Neural cell (in vitro differentiated cells): ENCODE results near the gene COG4. TPM values are rescaled to one million over a fixed set of nuclear protein-coding genes. Genes with fewer than 3 reads are reported as not detected.

Source experiments
- H2AFZ ChIP-seq: fragments of 200-600, 300-800 bp; sonication (generic), shearing (Covaris generic); 2 replicates; pipeline ENCODE4 v1.6.0; 2014; ENCODE audit warnings: low read depth, mild to moderate bottlenecking, antibody characterized with exemption, low read length, moderate library complexity
- H3F3A ChIP-seq: fragments of 200-600 bp; shearing (Covaris generic); 2 replicates; pipeline ENCODE4 v1.6.1; 2016; ENCODE audit warnings: mild to moderate bottlenecking, moderate library complexity, mixed read lengths, antibody characterized with exemption, low read length; ENCODE audit not compliant: insufficient read depth, poor library complexity, severe bottlenecking
- H3K27ac ChIP-seq: fragments of 200-600, 300-800 bp; sonication (generic), shearing (Covaris generic); 2 replicates; pipeline ENCODE4 v1.5.1; 2014; ENCODE audit warnings: mild to moderate bottlenecking, low read length, moderate library complexity
- H3K27me3 ChIP-seq: fragments of 300-800, 200-600 bp; sonication (generic), shearing (Covaris generic); 2 replicates; pipeline ENCODE4 v1.6.0; 2014; ENCODE audit warnings: mild to moderate bottlenecking, low read depth, low read length, moderate library complexity; ENCODE audit not compliant: insufficient read depth
- H3K36me3 ChIP-seq: fragments of 300-800, 200-600 bp; sonication (generic), shearing (Covaris generic); 2 replicates; pipeline ENCODE4 v1.5.1; 2014; ENCODE audit warnings: mild to moderate bottlenecking, antibody characterized with exemption, low read length, moderate library complexity; ENCODE audit not compliant: insufficient read depth
- H3K4me2 ChIP-seq: fragments of 300-800, 200-600 bp; sonication (generic), shearing (Covaris generic); 2 replicates; pipeline ENCODE4 v1.6.0; 2014; ENCODE audit warnings: mild to moderate bottlenecking, low read length
- H3K4me3 ChIP-seq: fragments of 300-800, 200-600 bp; sonication (generic), shearing (Covaris generic); 2 replicates; pipeline ENCODE4 v1.5.1; 2014; ENCODE audit warnings: mild to moderate bottlenecking, low read length, moderate library complexity
- H3K79me2 ChIP-seq: fragments of 200-600 bp; shearing (Covaris generic); replicated peaks from 2 replicates; pipeline ENCODE4 v1.6.0; 2014; ENCODE audit warnings: mild to moderate bottlenecking, low read length, moderate library complexity; ENCODE audit not compliant: insufficient read depth
- H3K9ac ChIP-seq: fragments of 300-800, 200-600 bp; sonication (generic), shearing (Covaris generic); 2 replicates; pipeline ENCODE4 v1.6.1; 2016; ENCODE audit warnings: mild to moderate bottlenecking, low read length, mixed read lengths
- H3K9me2 ChIP-seq: fragments of 200-600 bp; shearing (Covaris generic); 2 replicates; pipeline ENCODE4 v1.6.1; 2016; ENCODE audit warnings: mild to moderate bottlenecking, low read length, mixed read lengths; ENCODE audit not compliant: insufficient read depth
- H3K9me3 ChIP-seq: fragments of 200-600, 300-800 bp; sonication (generic), shearing (Covaris generic); 2 replicates; pipeline ENCODE4 v1.6.1; 2016; ENCODE audit warnings: mild to moderate bottlenecking, mixed run types, low read length, moderate library complexity, mixed read lengths
- H4K20me1 ChIP-seq: fragments of 200-600 bp; shearing (Covaris generic); 2 replicates; pipeline ENCODE4 v1.6.1; 2016; ENCODE audit warnings: mild to moderate bottlenecking, mixed run types; ENCODE audit not compliant: insufficient read depth
- EP300 ChIP-seq: fragments of 450-650 bp; conservative IDR thresholded peaks from 2 replicates; pipeline ENCODE4 v1.6.1; 2014; ENCODE audit warnings: antibody characterized with exemption, mild to moderate bottlenecking, moderate library complexity; ENCODE audit not compliant: poor library complexity, severe bottlenecking
- EZH2 ChIP-seq: fragments of 200-600, 300-800 bp; shearing (Covaris generic), sonication (generic); IDR thresholded peaks from 2 replicates; pipeline ENCODE4 v1.6.1; 2014; ENCODE audit warnings: antibody characterized with exemption, low read length, borderline replicate concordance, mild to moderate bottlenecking; ENCODE audit not compliant: insufficient read depth, poor library complexity, severe bottlenecking
- MXI1 ChIP-seq: fragments of 450-650 bp; conservative IDR thresholded peaks from 2 replicates; pipeline ENCODE4 v1.6.1; 2014; ENCODE audit warnings: antibody characterized with exemption, mild to moderate bottlenecking; ENCODE audit not compliant: poor library complexity, severe bottlenecking
- POLR2AphosphoS5 ChIP-seq: IDR thresholded peaks from 2 replicates; pipeline ENCODE4 v1.6.1; 2012
- RAD21 ChIP-seq: fragments of 450-650 bp; conservative IDR thresholded peaks from 2 replicates; pipeline ENCODE4 v1.6.1; 2014; ENCODE audit warnings: antibody characterized with exemption, mild to moderate bottlenecking, moderate library complexity
- SMC3 ChIP-seq: fragments of 450-650 bp; conservative IDR thresholded peaks from 2 replicates; pipeline ENCODE4 v1.6.1; 2014; ENCODE audit warnings: antibody characterized with exemption, mild to moderate bottlenecking, moderate library complexity; ENCODE audit not compliant: poor library complexity
- TAF1 ChIP-seq: IDR thresholded peaks from 2 replicates; pipeline ENCODE4 v1.6.1; 2012; ENCODE audit warnings: low read depth
- polyA plus RNA-seq: library from polyadenylated mRNA; depleted of rRNA; stranded (reverse); fragments of >200 nt; gene quantifications from 2 replicates; pipeline ENCODE4 v1.2.3, GENCODE V29; 2014
- TF ChIP-seq, protein P1 (sequence below): fragments of 450-650 bp; IDR thresholded peaks from 2 replicates; pipeline ENCODE4 v1.5.1; 2014; ENCODE audit warnings: antibody characterized with exemption, mild to moderate bottlenecking, moderate library complexity; ENCODE audit not compliant: poor library complexity, severe bottlenecking
- TF ChIP-seq, protein P2 (sequence below): IDR thresholded peaks from 2 replicates; pipeline ENCODE4 v1.6.1; 2012; ENCODE audit warnings: borderline replicate concordance

COG4 gene
- polyA plus RNA-seq, 1 donor from 2014 or later = 185 TPM

DNA sequence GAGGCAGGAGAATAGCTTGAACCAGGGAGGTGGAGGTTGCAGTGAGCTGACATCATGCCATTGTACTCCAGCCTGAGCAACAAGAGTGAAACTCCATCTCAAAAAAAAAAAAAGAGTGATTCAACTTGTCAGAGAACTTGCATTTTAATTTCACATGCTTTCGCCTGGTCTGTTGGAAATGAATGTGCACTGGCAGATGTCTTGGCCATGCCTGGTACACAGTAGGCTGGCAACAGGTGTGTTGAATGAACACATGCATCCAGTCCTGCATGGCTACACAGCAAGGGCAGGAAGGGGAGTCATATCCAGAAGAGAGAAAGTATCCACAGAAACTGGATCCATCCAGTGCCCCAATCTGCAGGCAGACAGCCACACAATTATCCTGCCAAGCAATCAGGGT, 11.5 kb downstream of the COG4 start:
- peaks cover 6% of the 10 kb centered on the region for H3K36me3 ChIP-seq
- TF ChIP-seq, protein P1, sequence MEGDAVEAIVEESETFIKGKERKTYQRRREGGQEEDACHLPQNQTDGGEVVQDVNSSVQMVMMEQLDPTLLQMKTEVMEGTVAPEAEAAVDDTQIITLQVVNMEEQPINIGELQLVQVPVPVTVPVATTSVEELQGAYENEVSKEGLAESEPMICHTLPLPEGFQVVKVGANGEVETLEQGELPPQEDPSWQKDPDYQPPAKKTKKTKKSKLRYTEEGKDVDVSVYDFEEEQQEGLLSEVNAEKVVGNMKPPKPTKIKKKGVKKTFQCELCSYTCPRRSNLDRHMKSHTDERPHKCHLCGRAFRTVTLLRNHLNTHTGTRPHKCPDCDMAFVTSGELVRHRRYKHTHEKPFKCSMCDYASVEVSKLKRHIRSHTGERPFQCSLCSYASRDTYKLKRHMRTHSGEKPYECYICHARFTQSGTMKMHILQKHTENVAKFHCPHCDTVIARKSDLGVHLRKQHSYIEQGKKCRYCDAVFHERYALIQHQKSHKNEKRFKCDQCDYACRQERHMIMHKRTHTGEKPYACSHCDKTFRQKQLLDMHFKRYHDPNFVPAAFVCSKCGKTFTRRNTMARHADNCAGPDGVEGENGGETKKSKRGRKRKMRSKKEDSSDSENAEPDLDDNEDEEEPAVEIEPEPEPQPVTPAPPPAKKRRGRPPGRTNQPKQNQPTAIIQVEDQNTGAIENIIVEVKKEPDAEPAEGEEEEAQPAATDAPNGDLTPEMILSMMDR = no peak
- TF ChIP-seq SMC3 = no peak
- no peak for TF ChIP-seq MXI1
- TF ChIP-seq EZH2 = no peak
- TF ChIP-seq, protein P2, sequence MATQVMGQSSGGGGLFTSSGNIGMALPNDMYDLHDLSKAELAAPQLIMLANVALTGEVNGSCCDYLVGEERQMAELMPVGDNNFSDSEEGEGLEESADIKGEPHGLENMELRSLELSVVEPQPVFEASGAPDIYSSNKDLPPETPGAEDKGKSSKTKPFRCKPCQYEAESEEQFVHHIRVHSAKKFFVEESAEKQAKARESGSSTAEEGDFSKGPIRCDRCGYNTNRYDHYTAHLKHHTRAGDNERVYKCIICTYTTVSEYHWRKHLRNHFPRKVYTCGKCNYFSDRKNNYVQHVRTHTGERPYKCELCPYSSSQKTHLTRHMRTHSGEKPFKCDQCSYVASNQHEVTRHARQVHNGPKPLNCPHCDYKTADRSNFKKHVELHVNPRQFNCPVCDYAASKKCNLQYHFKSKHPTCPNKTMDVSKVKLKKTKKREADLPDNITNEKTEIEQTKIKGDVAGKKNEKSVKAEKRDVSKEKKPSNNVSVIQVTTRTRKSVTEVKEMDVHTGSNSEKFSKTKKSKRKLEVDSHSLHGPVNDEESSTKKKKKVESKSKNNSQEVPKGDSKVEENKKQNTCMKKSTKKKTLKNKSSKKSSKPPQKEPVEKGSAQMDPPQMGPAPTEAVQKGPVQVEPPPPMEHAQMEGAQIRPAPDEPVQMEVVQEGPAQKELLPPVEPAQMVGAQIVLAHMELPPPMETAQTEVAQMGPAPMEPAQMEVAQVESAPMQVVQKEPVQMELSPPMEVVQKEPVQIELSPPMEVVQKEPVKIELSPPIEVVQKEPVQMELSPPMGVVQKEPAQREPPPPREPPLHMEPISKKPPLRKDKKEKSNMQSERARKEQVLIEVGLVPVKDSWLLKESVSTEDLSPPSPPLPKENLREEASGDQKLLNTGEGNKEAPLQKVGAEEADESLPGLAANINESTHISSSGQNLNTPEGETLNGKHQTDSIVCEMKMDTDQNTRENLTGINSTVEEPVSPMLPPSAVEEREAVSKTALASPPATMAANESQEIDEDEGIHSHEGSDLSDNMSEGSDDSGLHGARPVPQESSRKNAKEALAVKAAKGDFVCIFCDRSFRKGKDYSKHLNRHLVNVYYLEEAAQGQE = no peak
- no peak for TF ChIP-seq TAF1
- TF ChIP-seq POLR2AphosphoS5 = no peak
- no peak for TF ChIP-seq RAD21
- no peak for TF ChIP-seq EP300

DNA sequence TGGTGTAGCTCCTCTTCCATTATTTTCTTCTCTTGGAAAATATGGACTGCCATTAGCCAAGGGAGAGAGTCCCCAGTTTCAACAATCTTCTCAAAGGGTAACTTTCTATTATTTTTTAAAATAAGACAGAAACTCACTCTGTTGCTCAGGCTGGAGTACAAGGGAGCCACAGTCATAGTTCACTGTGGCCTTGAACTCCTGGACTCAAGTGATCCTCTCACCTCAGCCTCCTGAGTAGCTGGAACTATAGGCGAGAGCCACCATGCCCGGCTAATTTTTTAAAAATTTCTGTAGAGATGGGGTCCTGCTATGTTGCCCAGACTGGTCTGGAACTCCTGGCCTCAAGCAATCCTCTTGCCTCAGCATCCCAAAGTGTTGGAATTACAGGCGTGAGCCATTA, 13.1 kb downstream of the COG4 start:
- H3K36me3 ChIP-seq = peaks cover 6% of the 10 kb centered on the region

More for the DNA sequence above, 11.5 kb downstream of the COG4 start:
- Histone ChIP-seq H3K4me2 (no peak overlapping the region), H2AFZ (no peak overlapping the region), H4K20me1 (no peaks in the 10 kb centered on the region), H3K9ac (no peak overlapping the region), H3K9me3 (no peaks in the 10 kb centered on the region), H3K27ac (no peak overlapping the region), H3K9me2 (no peaks in the 10 kb centered on the region), H3F3A (no peaks in the 10 kb centered on the region), H3K4me3 (no peak overlapping the region), H3K27me3 (no peaks in the 10 kb centered on the region), H3K79me2 (no peaks in the 10 kb centered on the region)

More for the DNA sequence above, 13.1 kb downstream of the COG4 start:
- Histone ChIP-seq H3K9me3 (no peaks in the 10 kb centered on the region), H3K9ac (no peak overlapping the region), H3K4me3 (no peak overlapping the region), H3K27ac (no peak overlapping the region), H3K9me2 (no peaks in the 10 kb centered on the region), H4K20me1 (no peaks in the 10 kb centered on the region), H2AFZ (no peak overlapping the region), H3K4me2 (no peak overlapping the region), H3K79me2 (no peaks in the 10 kb centered on the region), H3F3A (no peaks in the 10 kb centered on the region), H3K27me3 (no peaks in the 10 kb centered on the region)
- TF ChIP-seq RAD21 (no peak), TAF1 (no peak), EZH2 (no peak), EP300 (no peak), POLR2AphosphoS5 (no peak)
- TF ChIP-seq, protein P2 = no peak
- TF ChIP-seq, protein P1 = no peak
